Inflammatory macrophage (primary cell): Measurements from ENCODE around the gene DPP10.
"Not testable (repeated sequence)": the region's sequence is repeated elsewhere in the genome, so short reads cannot be mapped to it uniquely, and the experiment has no call there.

Experiments
- DNase-seq, 2 donors: peaks; one replicate each; pipeline ENCODE4 v3.0.0-alpha.2; 2020 to 2022

Gene DPP10

DNA sequence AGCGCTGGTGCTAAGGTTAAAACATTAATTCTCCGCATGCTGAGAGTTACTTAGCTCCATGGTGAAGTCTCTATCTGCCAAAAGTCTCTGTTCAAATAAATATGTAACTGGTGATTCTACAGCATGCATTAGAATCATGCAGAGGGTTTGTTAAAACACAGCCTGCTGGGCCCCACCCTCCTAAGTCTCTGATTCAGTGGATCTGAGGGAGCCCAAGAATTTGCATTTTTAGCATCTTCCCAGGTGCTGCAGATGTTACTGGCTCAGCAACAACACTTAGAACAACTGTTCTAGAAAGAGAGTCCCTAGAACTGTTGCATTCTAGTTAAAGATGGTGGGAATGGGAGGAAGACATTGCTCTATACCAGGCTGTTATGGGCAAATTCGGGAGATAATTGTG, 73.4 kb downstream of the DPP10 start:
- DNase-seq = no peak

DNA sequence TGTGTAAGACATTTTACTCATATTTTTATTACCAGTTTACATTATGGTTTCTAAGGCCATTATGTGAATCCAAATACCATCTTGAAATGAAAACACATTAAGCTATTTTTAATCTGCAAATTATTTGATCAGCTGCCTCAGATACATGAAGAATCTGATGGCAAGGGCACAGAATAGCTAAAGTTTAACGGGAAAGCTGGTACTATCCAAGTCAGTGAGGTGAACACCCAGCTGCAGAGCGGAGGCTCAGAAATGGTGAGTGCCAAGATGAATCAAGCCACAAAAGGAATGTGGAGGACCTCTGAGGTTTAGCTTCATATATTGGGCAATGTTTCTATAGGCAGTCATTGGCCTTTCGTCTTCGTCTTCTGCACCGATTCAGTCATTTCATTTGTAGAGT, 75.1 kb downstream of the DPP10 start:
- DNase-seq = no peak

DNA sequence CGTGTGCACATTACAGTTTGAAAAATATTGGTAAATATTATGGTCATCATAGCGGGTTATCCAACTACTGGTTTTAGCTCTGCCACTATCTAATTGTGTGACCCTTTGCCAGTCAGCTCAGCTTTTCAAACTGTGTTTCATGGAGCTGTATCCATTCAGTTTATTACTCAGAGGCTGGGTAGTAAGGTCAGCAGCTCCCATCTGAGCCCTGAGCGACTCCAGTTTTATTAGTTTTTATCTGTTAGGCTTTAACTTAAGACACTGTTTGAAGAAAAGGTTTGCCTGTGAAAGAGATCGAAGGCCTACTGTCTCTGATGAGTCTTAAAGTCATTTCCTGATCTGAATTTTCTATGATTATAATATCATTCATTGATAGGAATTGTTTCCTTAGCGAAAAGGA, 76.3 kb downstream of the DPP10 start:
- no peak for DNase-seq

DNA sequence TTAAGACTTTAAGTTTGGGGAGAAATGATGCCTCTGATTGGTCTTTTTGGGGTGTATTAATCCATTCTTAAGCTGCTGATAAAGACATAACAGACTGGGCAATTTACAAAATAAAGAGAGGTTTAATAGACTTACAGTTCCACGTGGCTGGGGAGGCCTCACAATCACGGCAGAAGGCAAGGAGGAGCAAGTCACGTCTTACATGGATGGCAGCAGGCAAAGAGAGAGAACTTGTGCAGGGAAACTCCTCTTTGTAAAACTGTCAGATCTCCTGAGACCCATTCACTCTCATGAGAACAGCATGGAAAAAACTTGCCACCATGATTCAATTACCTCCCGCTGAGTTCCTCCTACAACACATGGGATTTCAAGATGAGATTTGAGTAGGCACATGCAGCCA, 80.2 kb downstream of the DPP10 start:
- not testable (repeated sequence) for DNase-seq

DNA sequence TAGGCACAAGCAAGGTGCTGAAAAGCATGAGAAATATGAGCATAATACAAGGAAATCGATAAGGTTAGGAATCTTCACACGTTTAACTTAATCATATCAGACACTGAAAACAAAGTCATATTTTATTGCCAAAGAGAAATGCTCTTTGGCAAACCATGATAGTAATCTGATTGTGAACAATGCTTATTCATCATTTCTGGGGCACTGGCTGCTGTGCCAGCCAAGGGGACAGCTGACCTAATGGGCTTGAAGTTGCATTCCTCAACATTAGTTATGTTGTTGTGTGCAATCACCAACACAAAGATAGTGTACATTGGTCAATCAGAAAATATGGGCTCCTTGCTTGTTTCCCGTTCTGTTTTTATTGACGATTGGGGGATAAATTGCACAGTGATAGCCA, 83.5 kb downstream of the DPP10 start:
- DNase-seq = no peak

DNA sequence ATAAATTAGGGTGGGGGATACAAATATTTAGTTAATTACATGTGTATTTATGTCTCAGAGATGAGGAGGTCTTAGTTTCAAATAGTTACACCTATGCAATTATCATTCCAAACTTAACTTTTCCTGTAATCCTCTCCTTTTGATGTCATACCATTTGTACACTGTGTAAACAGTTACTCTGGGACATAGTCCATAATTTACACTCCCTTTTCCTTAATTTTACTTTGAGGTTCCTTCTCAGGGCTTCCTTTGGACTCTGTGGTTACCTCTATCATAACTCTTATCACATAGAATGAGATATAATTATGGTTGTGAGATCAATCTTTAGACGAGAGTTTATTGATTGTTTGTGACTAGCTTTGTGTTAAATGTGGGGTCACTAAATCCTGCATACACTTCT, 84.4 kb downstream of the DPP10 start:
- no peak for DNase-seq

DNA sequence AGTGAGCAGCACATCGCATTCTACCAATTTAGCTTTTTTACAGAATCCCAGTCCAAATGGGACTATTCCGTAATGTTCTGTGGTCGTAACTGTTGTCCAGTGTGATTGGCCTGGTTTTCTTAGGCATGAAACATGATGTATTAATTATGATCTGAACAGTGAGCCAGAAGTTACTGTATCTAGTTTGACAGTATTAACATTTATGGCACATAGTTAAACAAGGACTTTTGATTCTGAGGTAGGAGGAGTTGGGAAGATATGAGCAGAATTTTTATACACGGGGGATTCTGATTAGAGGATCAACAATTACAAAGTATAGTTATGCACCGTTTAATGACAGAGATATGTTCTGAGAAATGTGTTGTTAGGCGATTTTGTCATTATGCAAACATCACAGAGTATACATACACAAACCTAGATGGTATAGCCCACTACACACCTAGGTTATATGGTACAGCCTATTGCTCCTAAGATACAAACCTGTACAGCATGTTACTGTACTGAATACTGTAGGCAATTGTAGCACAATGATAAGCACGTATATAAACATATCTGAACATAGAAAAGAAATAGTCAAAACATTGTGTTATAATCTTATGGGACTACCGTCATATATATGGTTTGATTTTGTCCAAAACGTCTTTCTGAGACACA, 85.0 kb downstream of the DPP10 start:
- no peak for DNase-seq

DNA sequence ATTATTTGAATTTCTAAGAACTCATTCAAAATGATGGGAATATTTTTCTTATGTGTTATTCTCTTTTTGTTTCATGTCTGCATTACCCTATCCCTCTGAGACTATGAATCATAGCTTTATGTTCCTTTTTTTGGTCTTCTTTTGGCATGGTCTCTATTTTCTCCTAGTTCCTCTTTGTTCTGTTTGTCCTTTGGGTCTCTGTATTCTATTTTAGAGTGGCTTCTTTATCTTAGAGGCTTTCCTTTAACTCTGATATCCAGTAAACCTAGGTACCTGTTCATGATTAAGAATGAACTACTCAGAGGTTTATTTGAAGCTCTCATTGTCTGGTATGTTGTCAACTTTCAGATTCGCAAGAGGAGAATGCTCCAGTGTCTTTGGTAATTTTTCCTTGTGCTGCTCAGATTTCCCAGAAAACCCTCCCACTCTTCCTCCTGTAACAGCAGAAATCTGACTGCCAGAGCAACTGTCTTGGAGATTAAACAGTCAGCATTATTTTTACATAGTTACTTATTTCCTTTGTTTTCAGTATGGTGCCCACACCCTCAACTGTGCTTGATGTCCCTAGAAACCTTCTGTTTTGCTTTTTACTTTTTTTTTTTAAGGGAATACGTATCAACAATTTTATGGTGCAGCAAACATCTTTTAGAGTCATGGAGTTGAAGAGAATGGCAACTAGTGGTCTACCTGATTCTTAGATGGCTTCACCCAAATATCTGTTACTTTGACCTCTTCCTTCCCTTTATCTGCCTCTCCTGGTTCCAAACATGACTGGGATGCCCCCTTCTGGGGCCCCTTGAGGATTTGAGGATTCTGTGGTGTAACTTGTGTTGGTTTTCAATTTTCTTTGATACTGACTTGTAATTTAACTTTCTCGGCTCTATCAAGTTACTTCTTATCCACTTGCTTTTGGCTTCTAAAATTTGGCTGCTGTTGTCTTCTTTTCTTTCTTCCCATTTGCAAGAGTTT, 92.0 kb downstream of the DPP10 start:
- peak; percentile 10 to 43 for DNase-seq

DNA sequence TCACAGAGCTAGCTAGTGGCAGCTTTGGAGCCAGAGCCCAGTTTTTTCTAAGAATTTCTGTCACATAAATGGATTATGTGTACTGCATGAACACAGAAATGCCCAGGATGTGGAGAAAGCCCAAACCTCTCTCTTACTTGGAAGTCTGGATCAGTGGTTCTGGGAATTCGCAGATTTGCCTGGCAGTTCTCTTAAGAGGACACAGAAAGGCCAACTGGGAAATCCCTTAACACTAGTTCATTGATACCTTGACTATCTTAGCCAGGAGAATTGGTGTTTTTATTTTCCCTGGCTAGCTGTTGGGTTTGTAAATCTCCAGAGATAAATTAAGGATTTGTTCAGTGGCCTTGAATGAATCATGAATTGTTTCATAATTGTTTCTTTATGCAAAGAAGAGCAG, 95.3 kb downstream of the DPP10 start:
- no peak for DNase-seq

DNA sequence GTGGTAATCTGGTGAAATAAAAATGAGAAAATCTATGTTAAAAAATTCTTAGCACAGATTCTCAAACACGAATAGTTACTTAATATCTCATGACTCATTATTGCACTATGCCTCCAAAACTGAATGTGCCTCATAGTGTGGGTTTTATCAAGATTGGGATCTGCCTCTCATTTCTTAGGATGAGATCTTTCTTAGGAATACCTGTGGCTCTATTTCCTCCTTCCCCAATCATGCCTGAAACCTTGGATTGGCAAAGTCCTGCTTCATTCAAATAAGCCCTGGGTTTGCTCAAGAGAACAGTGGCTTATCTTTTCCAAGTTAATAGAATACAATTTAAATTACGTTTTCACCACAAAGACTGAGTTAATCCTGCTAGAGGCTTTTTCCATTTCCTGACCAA, 100.3 kb downstream of the DPP10 start:
- DNase-seq = no peak

DNA sequence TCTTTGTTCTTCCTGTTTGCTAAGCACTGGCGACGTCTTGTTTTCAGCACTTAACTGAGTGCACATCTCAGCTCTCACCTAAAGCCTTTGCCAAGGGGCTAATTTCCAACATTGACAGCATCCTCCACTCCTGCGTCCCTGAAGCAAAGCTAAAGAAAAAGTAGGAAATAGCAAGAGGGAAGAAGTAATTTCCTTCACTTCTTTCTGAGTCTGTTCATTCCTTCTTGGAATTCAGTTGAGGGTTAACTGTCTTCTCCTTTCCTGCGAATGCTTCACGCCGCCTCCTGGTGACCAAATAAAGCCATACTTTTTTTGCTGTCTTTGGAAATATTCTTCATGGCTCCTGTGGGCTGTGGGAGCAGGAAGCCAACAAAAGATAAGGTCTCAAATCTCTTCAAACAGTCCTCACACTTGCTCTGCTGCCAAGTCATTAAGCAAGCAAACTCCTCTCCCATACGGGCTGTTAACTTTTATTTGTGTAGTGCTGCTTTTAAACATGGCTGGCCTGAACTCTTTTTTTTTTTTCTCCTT, 100.9 kb downstream of the DPP10 start:
- DNase-seq = peak in 1 of 2 donors; percentile 11

DNA sequence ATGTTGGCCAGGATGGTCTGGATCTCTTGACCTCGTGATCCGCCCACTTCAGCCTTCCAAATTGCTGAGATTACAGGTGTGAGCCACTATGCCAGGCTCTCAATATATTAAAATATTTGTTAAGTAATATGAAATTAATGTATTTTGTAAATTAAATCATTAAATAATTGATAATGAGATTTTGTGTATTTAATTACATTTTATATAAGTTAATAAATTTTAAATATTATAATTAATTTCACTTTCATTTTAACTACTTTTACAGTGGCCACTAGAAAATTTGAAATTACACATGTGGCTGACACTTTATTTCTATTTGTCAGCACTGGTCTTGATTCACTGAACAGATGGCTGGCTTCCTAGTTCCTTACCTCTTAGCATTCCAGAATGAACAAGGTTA, 102.6 kb downstream of the DPP10 start:
- no peak for DNase-seq

DNA sequence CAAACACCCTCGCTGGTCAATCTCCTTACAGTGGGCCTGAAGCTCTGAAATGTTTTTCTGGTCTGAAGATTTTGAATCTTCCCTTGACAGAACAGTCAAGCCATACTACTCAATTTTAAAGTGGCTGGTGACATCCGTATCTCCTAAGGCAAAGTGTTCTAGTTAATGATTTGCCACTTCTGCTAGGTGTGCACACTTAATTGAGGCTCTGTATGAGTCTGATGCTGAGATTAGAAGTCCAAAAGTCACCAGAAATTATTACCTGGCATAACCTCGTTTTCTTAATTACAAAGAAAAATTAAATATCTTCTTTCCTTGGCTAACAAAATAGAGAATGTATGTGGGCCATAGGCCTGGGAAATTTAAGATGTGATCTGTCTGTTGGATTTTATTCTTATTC, 104.1 kb downstream of the DPP10 start:
- DNase-seq = no peak

DNA sequence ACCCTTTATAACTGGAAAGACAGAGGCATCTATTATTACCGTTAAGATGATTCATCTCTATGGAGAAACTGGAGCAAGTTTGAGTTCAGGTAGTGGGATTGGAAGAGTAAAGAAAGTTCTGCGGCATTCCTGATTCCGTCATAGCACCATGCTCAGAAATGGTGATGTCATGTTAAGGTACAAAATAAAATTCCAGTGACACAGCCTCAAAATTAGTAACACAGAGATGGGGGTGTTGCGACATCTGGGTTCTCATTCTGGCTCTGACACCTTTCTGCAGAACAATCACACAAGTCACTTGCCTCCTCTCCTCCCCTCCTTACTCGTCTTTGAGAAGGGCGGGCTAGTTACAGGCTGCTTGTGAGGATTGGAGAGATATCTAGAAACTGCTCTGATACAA, 105.7 kb downstream of the DPP10 start:
- DNase-seq = no peak

DNA sequence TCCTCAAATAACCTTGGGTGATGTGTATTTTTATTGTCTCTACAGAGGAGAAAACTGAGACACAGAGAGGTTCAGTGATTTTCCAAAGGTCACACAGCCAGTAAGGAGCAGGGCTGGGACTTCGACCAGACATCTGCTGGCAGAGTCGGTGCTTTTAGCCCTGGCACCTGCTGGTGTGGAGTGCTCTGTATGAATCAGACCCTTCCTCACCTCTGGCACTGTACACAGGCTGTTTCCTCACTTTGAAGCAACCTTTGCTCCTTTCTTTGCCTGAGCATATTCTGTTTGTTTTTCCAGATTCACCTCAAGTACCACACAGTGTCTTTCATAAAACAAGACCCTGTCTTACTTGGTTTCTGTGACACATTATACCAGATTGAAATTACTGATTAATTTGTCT, 107.9 kb downstream of the DPP10 start:
- DNase-seq = no peak

DNA sequence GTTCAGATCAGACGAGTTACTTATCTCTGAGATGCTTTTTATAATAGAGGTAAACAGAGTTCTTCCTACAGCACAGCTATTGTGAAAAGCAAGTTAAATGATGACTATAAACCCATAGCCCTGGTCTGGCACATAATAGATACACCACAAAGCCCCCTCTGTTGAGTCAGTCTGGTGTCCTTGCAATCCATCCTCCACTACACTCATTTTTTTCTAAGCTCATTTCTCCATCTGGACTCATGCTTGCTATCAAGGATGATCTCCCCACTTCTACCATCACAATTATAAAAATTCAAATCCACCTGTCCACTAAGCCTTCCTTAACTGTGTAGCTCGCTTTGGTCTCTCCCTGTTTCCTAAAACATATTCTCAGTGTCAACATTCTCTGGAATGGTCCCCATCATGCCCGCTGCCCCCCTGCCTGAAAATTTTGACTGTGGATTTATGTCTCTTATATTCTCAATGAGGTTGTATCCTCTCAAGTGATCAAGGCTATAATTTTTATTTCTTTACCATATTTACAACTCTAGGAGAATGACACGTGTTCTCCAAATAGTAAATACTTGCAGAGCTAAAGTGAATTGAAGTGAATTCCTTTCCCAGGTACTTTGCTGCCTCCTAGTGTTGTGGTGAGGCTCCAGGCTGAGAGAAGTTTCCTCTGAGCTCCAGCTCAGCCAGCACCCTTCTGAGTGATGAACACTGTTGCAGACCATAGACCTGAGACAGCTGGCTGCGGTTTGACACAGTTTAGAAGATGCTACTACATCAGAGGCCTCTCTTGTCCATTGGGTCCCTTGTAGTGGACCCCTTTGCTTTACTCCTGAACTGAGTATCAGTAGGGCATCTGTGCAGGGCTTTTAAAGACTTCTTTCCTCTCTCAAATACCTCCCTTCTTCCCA, 108.7 kb downstream of the DPP10 start:
- DNase-seq = peak; percentile 39 to 53

DNA sequence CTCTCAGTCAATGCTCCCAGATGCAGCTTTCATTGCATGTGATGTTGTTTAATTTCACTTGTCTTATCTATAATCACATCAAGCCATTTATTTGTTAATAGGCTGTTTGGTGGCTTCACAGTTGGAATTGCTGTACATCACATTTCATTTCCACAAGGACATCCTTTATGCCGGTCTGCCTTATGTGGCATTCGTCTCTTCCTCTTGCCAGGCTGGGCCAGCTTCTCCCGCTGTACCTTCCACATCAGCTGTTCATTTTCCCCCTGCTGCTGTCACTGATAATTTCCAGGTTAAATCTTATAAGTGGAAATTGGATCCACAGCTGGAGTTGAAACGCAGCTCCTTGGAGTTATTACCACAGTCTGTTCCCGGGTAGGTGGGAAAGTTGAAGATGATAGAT, 110.6 kb downstream of the DPP10 start:
- no peak for DNase-seq

DNA sequence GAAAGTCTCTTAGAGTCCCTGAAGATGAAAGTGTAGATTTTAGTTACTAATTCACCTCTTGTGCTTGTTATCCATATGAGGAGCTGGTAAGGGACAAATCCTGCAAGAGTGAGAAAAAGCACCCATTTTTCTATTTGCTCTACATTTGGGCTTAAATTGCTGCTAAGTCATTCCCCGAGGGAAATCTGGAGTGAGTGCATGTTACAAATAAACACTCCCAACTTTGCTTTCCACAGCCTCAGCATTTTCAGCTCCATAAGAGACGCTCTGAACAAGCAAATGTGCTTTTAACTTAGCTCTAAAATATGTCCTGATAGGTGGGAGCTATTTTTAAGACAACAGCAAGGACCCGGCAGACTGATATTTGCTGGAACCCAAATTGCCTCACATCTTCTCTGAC, 126.7 kb downstream of the DPP10 start:
- no peak for DNase-seq

DNA sequence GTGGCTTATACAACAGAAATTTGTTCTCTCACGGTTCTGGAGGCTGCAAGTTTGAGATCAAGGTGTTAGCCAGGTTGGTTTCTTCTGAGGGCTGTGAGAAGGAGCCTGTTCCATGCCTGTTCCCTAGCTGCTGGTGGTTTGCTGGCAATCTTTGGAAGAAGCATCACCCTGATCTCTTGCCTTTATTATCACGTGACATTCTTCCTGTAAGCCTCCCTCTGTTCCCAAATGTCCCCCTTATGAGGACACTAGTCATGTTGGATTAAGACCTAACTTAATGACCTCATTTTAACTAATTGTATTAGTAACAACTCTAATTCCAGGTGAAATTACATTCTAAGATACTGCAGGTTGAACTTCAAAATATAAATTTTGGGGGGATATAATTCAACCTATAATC, 135.2 kb downstream of the DPP10 start:
- DNase-seq = no peak

DNA sequence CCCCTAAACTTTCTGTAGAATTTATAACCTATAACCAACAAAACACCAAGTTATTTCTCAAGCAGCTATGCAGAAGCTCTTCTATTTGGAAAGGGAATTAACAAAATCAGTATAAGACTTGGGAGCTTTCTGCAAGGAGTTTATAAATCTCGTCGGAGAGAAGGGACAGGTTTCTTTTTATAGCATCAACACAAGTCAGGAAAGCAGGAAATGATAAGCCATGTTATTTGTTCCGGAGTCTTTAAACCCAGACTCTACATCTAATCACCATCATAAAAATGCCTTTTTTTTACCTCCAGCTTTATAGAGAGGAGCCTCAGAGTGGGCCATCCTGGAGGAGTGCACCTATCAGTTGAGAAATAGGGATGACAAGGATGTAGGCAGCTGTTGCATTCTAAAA, 137.1 kb downstream of the DPP10 start:
- DNase-seq = no peak

DNA sequence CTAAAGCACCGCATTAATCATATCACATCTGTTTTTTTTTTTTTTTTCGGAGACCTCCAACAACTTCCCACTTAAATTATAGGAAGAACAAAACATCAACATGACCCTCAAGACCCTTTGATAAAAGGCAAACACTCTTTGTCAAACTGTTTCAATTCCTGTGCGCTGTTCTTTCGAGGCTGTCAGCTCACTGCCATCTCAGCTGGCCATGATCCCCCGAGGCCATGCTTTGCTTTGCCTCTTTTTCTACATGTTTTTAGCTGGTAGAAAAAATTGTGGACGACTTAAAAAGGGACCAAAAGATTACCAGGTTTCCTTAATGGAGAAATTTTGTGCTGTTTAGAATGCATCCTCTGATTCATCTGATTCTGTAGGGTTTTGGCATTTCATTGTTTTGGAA, 138.2 kb downstream of the DPP10 start:
- DNase-seq = no peak

DNA sequence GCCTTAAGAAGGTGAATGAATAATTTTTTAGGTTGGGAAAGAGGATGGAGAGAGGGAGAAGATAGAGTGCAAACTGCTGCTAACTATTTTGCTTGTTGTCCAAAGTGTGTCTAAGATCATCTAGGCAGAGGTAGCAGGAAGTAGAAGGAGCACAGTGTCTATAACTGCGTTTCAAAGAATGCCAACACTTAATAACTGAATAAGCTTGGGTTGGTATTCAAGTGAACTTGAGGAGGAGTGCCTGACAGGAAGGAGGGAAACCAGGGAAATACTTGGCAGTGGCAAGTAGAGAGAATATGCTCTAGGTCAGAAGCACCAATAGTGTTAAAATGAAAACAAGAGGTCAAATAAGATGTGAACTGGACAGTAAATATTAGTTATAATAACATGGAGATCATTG, 155.9 kb downstream of the DPP10 start:
- no peak for DNase-seq

DNA sequence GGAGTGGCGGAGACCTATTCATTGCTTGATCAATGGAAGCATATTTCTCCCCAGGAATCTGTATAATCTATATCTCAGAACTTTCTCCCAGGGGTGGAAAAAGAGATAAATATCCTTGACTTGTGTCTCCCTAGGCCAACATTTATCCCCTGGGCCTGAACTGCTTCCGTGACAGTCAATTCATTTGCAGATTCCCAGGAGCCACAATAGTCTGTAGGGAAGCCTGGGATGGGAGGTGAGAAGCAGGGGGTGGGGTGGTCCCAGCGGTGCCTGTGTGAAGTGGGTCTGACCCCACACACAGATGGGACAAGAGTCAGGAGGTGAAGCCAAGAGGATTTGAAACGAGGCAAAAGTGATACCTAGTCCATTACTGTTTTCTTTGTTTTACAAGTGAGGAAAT, 166.8 kb downstream of the DPP10 start:
- DNase-seq = no peak
